ENCODE data around the gene REL. TPM values are rescaled to one million over a fixed set of nuclear protein-coding genes. Genes with fewer than 3 reads are reported as not detected.
A peak's percentile ranks its signal among the peaks of the same experiment; 100 is the strongest.

REL gene
- total and polyA plus RNA-seq, 2 of the 13 experiments (the other 11 are each of a cell fraction or from before 2014, with no cell fraction given), result 3.7 to 7.0 TPM

- ATAC-seq, result peak; percentile 21; the same call in 1 of the 3 replicates
- no peak overlapping the region for H3K4me2 ChIP-seq (ENCODE audit: low read depth, low read length)
- WGBS (ENCODE audit: low lambda C conversion rate), result 94% methylated on average over 6 of the region's 8 CpGs
- no peaks in the 10 kb centered on the region for H3K79me2 ChIP-seq (ENCODE audit: insufficient read depth, low read length)
- H3K4me3 ChIP-seq (replicated peaks in 1 of 3; ENCODE audit: insufficient read depth in 1 of 3, low read depth in 2 of 3, low read length in 3 of 3), result no peak overlapping the region
- no peaks in the 10 kb centered on the region for H4K20me1 ChIP-seq (ENCODE audit: insufficient read depth, low read length)
- H3K27ac ChIP-seq (ENCODE audit: extremely low read length, insufficient read depth, low read length), result no peak overlapping the region
- ChIA-PET CTCF (ENCODE audit: low intra/inter-chr PET ratio, low total read pairs) (no interaction called here), POLR2A (no interaction called here)
- in situ Hi-C loops (cut with HindIII; ENCODE audit: extremely low pct_ligation_motif_present, low pct_unique_long_range_greater_than_20kb), result no loop called here
- no TSS peak for BruUV-seq (replicated peaks)
- TF ChIP-seq POLR2A (IDR thresholded peaks at IDR 0.05; ENCODE audit: insufficient read depth in 1 of 2, low read depth in 2 of 2, low read length in 2 of 2) (0 out of 4 replicates have a peak, but pooled peaks of 1 of the 2 experiments have one; percentile 14), ELF3 (CRISPR knock-in tag; IDR thresholded peaks at IDR 0.05) (no peak), FOXJ3 (CRISPR knock-in tag; IDR thresholded peaks at IDR 0.05; ENCODE audit: borderline replicate concordance) (no peak), ZIK1 (CRISPR knock-in tag; IDR thresholded peaks at IDR 0.05; ENCODE audit: borderline replicate concordance, low read depth) (no peak), ZNF75D (CRISPR knock-in tag; IDR thresholded peaks at IDR 0.05; ENCODE audit: borderline replicate concordance) (no peak)
- no peaks in the 10 kb centered on the region for H3K4me1 ChIP-seq (ENCODE audit: insufficient read depth, low read length)
- DNase-seq (ENCODE audit: low spot score), result no peak
- no peaks in the 10 kb centered on the region for H3K27me3 ChIP-seq (ENCODE audit: control insufficient read depth in 1 of 2, insufficient read depth in 2 of 2, low read length in 2 of 2)
- no peak for FAIRE-seq
- intact Hi-C loops (cut with micrococcal nuclease; ENCODE audit: unreplicated experiment), result no loop called here
- H2AFZ ChIP-seq (ENCODE audit: low read length), result no peak overlapping the region
- H3K36me3 ChIP-seq (replicated peaks in 1 of 2; ENCODE audit: control insufficient read depth in 1 of 2, insufficient read depth in 2 of 2, low read length in 2 of 2), result peaks cover 32 to 81% of the 10 kb centered on the region in 2 experiments
- H3K9ac ChIP-seq (ENCODE audit: insufficient read depth, low read depth, low read length), result no peak overlapping the region
- no peaks in the 10 kb centered on the region for H3K9me3 ChIP-seq (ENCODE audit: low read length)
Measured at GRCh38 chr2:60957224-60957623, 75.8 kb downstream of the REL start.

- no peaks in the 10 kb centered on the region for H3K27me3 ChIP-seq (ENCODE audit: control insufficient read depth in 1 of 2, insufficient read depth in 2 of 2, low read length in 2 of 2)
- H4K20me1 ChIP-seq (ENCODE audit: insufficient read depth, low read length), result no peaks in the 10 kb centered on the region
- 94% methylated on average over 5 of the region's 5 CpGs for WGBS (ENCODE audit: low lambda C conversion rate)
- in situ Hi-C loops (cut with HindIII; ENCODE audit: extremely low pct_ligation_motif_present, low pct_unique_long_range_greater_than_20kb) (no loop called here), intact Hi-C loops (cut with micrococcal nuclease; ENCODE audit: unreplicated experiment) (no loop called here)
- no TSS peak for BruUV-seq (replicated peaks)
- ATAC-seq, result peak; percentile 64
- no peaks in the 10 kb centered on the region for H3K4me1 ChIP-seq (ENCODE audit: insufficient read depth, low read length)
- no peak for DNase-seq (ENCODE audit: low spot score)
- no peak overlapping the region for H3K4me3 ChIP-seq (replicated peaks in 1 of 3; ENCODE audit: insufficient read depth in 1 of 3, low read depth in 2 of 3, low read length in 3 of 3)
- H3K4me2 ChIP-seq (ENCODE audit: low read depth, low read length), result no peak overlapping the region
- no peak overlapping the region for H3K9ac ChIP-seq (ENCODE audit: insufficient read depth, low read depth, low read length)
- H3K79me2 ChIP-seq (ENCODE audit: insufficient read depth, low read length), result no peaks in the 10 kb centered on the region
- H2AFZ ChIP-seq (ENCODE audit: low read length), result no peak overlapping the region
- peaks cover 30 to 79% of the 10 kb centered on the region in 2 experiments for H3K36me3 ChIP-seq (replicated peaks in 1 of 2; ENCODE audit: control insufficient read depth in 1 of 2, insufficient read depth in 2 of 2, low read length in 2 of 2)
- no peak for FAIRE-seq
- ChIA-PET POLR2A (no interaction called here), CTCF (ENCODE audit: low intra/inter-chr PET ratio, low total read pairs) (no interaction called here)
- H3K27ac ChIP-seq (ENCODE audit: extremely low read length, insufficient read depth, low read length), result no peak overlapping the region
- H3K9me3 ChIP-seq (ENCODE audit: low read length), result no peaks in the 10 kb centered on the region
- TF ChIP-seq TBP (CRISPR knock-in tag; IDR thresholded peaks at IDR 0.05), result no peak
Measured at GRCh38 chr2:60957643-60958042, 76.3 kb downstream of the REL start.
